HL-60 (cell line): ENCODE data around the gene BEND2.

Source experiments
- CTCF ChIP-seq: IDR thresholded peaks from one replicate; pipeline ENCODE4 v1.5.1; 2011; ENCODE audit warnings: low read length, control low read depth, inconsistent platforms; ENCODE audit not compliant: insufficient read depth
- GABPA ChIP-seq: IDR thresholded peaks from 2 replicates; pipeline ENCODE4 v1.6.1; 2012; ENCODE audit warnings: low read depth
- POLR2AphosphoS5 ChIP-seq: IDR thresholded peaks from 2 replicates; pipeline ENCODE4 v1.6.1; 2012; ENCODE audit warnings: low read depth
- REST ChIP-seq: IDR thresholded peaks from 2 replicates; pipeline ENCODE4 v1.6.1; 2012; ENCODE audit warnings: low read depth; ENCODE audit not compliant: insufficient replicate concordance
- SPI1 ChIP-seq: IDR thresholded peaks from 2 replicates; pipeline ENCODE4 v1.6.1; 2012; ENCODE audit warnings: low read depth, mild to moderate bottlenecking, borderline replicate concordance

- TF ChIP-seq CTCF (no peak), REST (no peak), POLR2AphosphoS5 (no peak), SPI1 (no peak), GABPA (no peak)
Observed at GRCh38 chrX:18210470-18210869, 10.2 kb downstream of the BEND2 start.
